Activated CD8-positive, alpha-beta memory T cell treated with anti-CD3 and anti-CD28 coated beads for 24 hours (primary cell): ENCODE data around the gene DTL.

Experiments used
- DNase-seq: peaks from one replicate; pipeline ENCODE4 v3.0.0-alpha.2; 2020

Gene DTL

DNA sequence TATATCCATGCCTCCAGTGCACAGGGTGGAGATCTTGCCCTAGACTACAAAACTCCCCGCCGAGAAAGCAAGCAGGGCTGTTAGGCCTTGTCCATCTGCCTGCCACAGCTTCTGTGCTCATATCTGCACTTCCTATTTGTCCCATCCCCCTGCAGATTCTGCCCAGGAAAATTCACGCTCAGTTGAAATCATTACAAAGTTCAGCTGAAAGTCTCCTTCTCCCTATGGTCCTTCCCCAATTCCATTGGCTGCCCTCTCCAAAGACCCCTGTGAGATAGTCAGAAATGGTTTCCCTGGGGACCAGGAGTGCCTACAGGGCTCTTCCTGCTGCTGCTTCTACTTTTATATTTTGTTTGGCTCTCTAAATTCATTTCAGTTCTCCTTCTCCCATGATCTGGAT lies 63.2 kb downstream of the DTL start:
- no peak for DNase-seq

DNA sequence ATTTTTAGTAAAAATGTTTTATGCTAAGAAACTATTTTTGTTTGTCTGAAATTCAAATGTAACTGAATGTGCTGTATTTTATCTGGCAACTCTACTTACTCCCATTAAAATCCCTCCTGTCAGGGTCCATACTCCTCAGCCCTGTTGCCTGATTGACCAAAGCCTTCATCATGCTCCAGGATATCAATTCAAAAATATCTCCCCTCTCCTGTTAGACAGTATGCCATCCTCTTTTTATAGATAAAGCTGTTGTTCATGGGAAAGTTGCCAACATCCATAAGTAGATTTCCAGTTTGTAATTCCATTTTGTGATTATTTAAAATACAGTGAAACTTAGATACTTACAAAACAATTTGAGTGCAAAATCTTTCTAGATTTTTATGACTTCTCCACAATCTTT lies 65.7 kb downstream of the DTL start:
- DNase-seq = no peak

DNA sequence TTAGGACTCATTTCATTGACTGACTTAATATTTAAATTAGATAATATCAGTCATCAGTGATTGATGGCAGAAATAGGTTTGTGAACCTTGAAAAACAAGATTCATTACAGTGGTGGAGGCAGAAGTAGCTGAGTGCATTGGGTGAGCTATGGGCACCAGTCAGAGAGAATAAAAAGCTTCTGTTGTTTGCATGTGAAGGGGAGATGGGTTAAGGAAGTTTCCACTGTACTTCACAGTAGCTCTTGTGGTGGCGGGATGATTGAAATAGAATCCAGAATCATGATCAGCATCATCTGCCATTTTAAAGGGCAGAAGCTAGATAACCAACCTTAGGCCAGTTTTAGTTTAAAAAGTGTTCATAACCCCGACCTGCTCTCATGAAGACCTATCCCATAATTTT lies 66.2 kb downstream of the DTL start:
- no peak for DNase-seq

DNA sequence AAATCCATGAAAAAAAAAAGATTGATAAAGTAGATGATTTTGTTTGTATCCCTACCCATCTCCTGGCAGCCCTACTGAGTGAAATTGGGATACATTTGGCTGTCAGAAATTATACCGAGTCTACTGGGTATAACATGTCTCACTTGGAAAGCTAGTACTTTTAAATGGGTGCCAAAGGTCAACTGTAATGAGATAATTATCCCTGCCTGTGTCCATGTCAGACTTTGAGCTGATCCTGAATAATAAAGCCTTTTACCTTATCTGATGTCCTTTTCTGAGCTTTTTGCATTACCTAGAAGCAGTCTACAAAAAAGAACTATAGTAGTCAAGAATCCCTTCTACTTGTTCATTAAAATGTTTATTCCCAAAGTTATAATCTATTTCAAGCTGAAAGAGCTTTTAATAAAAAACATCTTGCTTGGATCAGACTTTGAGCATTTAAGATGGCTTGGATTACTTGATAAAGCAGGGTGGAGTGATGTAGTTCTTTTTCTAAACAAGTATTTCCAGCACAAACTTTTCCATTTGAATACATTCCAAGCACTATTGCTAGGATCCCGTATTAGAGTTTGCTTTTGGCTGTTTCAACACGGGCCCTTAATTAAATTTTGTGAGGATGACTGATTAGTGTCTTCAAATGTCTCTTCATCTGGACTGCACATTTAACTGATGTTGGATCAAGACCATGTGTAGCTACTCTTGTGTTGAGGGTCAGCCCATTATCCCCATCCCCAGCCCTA lies 69.2 kb downstream of the DTL start:
- no peak for DNase-seq

DNA sequence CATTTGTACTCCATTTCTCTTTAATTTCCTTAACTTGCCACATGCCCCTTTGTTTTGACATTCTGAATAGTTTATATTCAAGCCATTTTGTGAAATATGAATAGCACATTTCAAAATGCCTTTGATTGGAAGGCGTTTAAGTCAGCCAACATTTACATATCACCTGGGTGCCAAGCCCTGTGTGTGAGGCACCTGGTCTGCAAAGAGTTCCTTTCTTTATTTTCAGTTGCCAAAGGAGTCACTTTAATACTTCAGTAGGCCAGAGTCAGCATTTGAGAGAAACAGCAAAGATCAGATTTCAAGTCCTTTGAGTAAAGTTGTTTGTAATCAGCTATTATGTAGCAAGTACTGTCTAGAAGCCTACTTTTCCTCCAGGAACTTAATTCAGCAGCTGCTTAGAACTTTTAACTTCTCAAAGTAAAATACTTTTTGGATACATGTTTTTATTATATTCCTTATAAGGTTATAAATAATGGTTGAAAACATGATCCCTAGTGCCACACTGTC lies 70.8 kb downstream of the DTL start:
- DNase-seq = no peak

DNA sequence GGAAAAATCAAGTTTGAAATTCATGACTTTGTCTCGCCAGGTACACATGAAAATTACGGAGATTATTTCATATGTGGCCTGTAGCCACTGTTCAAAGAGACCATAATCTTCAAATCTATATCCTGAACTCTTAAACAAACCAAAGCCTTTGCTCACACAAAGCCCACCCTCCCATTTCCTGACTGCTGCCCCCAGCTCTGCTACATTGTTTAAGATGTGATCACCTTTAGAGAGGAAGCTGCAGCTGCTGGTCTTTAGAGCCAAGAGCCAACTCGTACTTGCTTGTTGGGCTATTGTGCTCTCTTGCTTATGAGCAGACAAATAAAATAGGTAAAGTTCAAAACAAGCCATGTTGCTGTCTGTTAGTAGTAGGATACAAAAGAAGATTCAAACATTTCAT lies 71.9 kb downstream of the DTL start:
- DNase-seq = no peak

DNA sequence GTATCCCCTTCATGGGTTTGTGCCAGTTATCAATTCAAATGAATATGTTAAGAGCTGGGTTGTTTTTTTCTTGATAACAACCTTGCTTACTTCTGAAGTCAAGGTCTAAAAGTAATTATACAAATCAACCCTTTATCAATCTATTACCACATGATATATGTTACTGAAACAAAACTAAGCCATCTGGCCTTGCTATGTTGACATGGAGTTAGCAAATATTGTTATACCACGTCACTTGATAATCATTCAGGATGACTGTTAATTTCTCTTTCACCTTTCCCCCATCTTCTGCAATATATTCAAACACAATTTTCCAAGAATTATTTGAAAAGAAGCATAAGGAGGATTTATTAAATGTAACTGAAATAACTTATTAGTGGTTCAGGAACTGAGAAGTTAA lies 72.6 kb downstream of the DTL start:
- DNase-seq = no peak

DNA sequence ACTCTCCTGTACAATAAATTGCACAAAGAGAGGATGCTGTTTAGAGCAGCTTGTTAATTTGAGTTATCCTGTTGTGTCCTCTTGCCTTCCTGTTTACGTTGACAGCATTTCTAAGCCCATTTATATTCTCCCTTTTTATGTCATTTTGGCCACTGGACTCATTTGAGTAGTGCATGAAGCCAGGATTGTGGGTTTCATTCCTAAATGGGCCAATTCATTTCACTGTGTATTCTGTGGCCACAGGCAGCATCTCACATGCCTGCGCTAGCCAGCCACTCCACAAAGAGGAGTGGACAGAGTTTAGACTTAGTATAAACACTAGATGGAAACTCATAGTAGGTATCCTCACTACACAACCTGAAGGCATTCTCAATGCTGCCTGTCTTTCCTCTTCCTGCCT lies 73.4 kb downstream of the DTL start:
- no peak for DNase-seq

DNA sequence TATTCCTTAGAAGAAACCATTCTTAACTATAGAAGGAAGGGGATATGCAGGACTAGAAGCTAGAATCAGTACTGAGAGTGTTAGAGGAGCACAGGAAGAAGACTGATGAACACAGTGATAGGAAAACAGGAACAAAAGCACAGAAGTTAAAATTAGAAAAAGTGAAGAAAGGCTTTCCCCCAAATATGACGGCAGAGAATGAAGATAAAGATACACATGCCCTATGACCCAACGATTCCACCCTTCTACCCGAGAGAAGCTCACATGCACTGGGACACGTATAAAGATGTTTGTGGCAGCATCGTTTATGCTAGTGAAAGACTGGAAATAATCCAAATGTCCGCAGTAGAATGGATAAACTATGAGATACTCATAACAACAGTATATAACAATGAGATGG lies 74.2 kb downstream of the DTL start:
- no peak for DNase-seq

DNA sequence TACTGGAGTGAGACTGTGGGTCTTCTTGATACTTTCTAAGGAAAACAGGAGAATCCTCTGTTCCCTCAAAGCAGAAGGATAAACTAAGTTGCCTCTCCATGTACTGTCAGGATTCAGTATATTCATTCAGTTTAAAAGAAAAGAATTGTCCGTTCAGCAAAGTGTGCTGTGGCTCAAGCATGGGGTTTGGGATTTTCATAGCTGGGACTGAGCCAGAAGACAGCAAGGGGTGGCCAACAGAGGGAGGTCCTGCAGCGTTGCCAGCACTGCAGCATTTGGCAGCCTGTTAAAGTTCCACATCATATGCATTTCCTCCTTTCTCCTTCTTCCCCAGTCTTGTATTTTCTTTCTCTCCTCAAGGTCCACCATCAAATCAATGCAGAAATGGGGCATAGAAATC lies 75.1 kb downstream of the DTL start:
- no peak for DNase-seq

DNA sequence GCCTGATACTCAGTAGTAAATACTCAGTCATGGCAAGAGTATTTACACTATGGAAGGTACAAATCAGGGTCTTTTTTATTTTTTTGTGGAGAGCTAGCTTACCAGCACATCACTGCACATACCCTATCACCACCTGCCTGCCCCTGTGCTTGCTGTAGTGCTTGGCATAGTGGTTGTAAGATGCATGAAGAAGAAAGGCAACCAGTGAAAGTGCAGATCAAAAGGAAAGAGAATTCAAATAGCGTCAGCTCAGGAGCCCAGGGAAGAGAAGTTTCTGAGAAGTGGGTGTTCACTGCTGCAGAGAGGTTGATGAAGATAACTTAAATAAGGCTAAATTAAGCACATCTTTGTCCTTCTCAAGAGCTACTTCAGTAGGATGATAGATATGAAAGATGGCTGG lies 76.0 kb downstream of the DTL start:
- no peak for DNase-seq

DNA sequence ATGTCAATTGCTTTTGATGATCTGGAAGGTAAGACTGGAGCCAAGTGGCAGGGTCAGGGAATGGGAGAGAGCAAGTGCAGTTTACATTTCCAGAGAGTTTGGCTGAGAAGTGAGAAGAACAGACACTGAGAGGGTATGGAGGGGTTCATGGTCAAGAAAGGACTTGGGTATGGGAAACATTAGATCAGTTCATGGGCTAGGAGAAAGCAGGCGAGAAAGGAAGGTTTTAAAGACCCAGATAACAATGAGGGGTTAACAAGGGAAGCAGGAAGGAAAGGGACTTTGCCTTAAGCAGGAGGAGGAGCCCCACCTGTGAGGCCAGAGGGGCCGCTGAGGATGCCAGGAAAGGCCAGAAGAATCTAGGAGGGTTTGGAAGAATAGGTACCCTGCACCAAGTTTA lies 78.2 kb downstream of the DTL start:
- no peak for DNase-seq

DNA sequence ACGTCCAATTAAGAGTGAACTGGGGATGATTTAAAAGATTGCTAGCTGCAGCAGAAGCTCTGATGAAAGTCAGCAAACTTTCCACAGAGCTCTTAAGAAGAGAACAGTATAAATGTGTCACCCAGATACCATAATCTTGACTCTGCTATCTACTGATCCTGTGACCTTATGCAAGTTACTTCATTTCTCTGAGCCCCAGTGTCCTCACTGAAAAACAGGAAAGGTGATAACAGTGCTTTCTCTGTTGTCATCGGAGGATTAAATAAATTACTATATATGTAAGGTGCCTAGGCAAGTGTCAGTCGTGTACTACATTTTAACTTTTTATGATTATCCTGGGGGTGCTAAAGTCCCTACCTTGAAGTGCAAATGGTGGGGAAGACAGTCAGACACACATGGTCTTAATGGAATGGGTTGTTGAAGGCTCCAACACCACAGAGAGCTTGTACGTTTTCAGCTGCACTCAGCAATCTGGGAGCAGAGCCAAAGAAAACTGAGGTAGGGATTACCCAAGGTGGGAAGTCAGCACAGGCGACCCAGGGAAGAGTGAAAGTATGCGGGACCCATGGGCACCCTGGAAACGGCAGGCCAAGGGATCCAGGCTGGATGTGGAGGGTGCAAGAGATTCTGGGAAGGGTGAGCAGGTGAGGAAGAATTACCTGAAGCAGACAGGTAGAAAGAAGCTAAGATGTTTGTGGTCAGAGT lies 82.8 kb downstream of the DTL start:
- no peak for DNase-seq

DNA sequence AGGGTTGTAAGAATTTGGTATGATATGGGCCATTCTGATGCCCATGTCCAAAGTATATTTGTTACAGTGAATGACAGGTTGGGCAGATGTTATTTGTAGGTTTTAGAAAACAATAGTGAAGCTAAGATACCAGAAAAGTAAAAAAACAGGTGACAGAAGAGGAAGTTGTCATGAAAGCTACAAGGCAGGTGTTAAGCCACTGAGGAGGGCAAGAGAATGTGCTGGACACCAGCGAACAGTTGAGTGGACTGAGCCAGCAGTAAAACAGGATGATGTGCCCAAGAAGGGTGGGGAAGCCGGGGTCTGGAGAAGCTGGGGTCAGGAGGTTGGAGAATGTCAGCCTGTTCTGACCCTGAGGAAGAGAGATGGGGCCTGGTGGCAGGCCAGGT lies 83.3 kb downstream of the DTL start:
- no peak for DNase-seq

DNA sequence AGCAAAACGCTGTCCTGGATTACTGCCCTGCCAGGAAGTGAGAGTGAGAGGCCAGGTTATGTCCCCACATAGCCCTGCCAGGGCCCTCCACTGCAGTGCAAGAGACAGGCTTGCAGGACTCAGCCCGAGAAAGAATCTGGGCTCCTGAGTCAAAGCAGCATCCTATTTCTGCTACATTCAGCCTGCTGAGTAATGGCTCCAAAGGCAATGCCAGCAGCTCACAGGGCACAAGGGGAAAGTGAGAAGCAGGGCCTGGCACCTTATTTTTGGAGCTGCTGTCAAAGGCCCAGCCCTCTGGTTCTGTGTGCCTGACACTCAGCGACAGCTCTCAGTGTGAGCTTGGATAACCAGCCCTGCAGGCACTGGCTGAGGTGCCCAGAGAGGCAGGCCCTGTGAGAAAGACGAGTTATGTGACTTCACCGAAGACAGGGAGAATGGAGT lies 83.9 kb downstream of the DTL start:
- DNase-seq = no peak

DNA sequence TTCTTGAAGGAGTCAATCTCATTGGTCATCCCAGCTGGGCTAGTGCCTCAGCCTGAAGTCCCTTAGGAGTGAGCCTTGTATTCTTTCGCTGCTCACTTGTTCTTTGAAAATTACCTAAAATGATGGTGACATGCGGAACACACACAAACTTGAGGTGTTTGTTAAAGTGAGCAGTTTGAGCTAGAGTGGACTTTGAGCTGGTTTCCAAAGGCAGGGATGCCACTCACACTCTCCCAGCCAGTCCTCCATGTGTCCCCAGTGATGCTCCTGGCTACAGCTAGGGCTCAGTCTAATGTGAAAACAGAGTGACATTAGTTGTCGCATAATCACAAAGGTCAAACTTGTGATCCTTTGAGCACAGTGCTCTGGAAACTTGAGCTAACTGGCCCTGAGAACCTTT lies 84.3 kb downstream of the DTL start:
- DNase-seq = no peak

DNA sequence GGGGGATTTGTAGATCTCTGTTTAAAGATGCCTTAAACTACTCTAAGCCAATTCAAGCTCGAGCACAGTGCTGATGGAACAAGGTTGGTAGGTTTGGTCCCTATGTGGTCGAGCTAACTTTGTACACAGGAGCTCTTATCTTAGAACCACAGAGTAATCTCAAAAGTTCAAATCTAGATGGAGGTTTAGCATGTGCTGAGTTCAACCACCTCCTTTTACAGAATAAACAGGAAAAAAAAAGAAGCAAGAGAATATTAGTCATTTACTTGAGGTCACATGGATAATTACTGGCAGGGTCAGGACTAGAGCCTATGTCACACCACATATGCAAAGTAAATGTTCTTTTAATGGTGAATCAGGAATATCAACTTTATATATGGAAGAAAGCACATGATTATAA lies 86.2 kb downstream of the DTL start:
- DNase-seq = no peak

DNA sequence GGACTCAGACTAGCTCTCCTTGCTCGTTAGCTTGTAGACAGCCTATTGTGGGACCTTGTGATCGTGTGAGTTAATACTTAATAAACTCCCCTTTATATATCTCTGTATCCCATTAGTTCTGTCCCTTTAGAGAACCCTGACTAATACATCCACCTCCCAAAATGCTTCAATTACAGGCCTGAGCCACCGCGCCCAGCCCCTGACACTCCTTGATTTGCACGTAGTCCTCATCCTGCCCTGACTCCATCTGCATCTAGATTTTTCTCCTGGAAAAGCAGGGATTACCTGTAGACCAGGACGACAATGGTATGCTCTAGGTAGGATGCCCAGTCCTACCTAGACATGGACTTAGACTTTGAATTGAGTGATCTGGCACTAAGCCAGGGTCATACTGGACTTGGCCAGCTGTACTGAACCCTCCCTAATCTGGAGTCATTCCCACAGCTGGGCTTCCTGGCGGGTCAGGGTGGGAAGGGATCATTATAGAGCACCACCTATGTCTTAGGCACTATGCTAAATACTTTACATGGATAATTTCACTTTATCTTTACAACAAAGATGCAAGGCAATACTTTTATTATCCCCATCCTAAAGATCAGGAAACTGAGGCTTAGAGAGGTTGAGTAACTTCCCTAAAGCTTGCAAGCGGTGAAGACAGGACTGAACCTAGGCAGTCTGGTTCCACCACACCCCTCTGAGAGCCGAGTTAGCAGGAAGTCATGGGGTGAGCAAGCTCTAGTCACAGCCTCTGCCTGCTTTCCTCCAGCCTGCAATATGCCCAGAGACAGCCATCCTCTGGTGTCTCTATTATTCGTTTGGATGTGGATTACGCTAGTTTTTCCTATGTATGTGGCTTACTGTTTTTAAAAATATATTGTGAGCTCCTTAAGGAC lies 89.4 kb downstream of the DTL start:
- no peak for DNase-seq

DNA sequence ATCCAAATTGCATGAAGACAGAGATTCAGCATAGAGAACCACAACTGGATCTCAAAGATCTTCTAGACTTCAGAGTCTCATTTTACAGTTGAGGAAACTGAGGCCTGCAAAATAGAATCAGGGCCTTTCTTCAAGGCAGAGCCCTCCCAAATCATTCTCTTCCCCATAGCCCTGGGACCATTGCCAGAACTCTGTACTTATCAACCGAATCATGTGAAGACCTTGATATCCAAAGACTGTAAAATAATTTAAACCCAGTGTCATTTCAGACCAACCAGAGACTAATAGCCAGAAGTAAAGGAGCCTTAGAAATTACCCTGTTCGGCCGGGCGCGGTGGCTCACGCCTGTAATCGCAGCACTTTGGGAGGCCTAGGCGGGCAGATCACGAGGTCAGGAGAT lies 90.1 kb downstream of the DTL start:
- no peak for DNase-seq

DNA sequence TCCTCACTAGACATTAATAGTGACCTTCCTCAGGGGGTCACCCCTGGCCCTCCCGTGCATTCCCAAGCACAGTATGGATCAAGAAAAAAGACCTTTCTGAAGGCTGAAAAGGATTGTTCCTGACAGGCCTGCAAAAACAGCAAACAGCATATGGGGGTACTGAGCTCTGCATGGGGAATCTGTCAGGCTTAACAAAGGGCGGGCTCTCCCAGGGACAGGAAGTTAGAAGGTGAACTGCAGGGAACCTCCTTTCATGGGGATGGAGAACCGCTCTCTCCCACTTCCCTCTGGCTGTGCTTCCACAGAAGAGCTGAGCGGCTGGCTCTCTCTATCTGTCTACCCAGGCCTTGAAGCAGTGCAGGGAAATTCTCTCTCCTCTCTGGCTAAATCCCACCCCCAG lies 91.7 kb downstream of the DTL start:
- no peak for DNase-seq

DNA sequence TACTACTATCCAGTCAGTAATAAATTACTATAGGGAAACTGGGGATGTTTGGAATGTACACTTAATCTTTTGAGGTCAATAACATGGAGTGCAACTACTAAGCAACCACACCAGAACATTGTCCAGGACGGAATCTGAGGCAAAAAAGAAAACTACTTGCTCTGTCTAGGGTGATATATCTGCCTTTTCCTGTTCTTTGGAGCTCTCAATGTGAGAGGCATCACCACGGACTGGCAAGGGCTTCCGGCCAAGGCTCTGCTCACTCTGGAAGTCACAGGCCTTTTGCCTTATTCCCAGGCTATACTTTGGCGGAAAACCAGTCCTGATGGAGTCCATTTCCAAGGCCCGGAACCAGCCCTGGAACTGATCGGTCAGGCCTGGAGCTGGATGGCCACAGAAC lies 94.2 kb downstream of the DTL start:
- DNase-seq = no peak

DNA sequence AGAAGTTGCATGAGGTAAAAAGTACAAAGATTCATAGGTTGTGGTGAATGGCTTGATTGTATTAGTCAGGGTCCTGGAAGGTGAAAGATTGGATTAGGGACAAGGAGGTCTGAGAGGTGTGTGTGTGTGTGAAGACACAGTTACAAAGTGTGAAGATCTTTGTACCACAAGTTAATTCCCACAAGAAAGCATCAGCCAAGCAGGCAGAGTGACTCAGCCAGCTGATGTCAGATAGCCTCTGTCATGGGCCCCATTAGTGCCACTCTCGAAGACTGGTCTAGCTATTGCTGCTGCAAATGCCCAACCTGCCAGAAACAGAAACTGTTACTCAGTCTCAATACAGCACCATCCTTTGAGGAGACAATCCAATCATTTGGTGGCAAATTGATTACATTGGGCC lies 96.5 kb downstream of the DTL start:
- DNase-seq = no peak

DNA sequence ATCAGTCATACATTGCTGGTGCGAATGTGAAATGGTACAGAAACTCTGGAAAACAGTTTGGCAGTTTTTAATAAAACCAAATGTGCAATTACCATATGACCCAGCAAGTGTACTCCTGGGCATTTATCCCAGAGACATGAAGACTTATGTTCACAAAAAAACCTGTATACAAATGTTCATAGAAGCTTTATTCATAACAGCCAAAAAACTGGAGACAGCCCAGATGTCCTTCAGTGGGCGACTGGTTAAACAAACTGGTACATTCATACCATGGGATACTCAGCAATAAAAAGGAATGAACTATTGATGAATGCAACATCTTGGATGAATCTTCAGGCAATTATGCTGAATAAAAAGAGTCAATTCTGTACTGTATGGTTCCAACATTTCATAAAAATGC lies 97.8 kb downstream of the DTL start:
- DNase-seq = no peak

DNA sequence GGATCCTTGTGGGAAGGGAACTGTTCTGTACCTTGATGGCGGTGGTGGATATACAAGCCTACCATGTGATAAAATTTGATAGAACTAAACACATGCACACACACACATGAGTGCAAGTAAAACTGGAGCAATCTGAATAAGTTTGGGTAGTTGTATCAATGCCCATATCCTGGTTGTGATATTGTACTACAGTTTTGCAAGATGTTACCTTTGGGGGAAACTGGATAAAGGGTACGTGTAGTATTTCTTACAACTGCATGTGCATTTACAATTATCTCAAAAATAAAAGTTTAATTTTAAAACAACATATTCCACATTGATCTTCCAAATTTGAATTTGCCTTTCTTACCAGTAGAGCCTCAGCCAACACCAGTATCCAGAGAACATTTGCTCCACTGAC lies 99.6 kb downstream of the DTL start:
- no peak for DNase-seq
